ENCODE results near the gene CRPPA.

- TF ChIP-seq YY1 (IDR thresholded peaks at IDR 0.05; ENCODE audit: extremely low read depth, insufficient replicate concordance, low read depth, low read length) (no peak), EZH2 (IDR thresholded peaks at IDR 0.05) (no peak)
- TF ChIP-seq, protein P1, sequence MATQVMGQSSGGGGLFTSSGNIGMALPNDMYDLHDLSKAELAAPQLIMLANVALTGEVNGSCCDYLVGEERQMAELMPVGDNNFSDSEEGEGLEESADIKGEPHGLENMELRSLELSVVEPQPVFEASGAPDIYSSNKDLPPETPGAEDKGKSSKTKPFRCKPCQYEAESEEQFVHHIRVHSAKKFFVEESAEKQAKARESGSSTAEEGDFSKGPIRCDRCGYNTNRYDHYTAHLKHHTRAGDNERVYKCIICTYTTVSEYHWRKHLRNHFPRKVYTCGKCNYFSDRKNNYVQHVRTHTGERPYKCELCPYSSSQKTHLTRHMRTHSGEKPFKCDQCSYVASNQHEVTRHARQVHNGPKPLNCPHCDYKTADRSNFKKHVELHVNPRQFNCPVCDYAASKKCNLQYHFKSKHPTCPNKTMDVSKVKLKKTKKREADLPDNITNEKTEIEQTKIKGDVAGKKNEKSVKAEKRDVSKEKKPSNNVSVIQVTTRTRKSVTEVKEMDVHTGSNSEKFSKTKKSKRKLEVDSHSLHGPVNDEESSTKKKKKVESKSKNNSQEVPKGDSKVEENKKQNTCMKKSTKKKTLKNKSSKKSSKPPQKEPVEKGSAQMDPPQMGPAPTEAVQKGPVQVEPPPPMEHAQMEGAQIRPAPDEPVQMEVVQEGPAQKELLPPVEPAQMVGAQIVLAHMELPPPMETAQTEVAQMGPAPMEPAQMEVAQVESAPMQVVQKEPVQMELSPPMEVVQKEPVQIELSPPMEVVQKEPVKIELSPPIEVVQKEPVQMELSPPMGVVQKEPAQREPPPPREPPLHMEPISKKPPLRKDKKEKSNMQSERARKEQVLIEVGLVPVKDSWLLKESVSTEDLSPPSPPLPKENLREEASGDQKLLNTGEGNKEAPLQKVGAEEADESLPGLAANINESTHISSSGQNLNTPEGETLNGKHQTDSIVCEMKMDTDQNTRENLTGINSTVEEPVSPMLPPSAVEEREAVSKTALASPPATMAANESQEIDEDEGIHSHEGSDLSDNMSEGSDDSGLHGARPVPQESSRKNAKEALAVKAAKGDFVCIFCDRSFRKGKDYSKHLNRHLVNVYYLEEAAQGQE (IDR thresholded peaks at IDR 0.05; ENCODE audit: low read depth), result no peak
Measured at GRCh38 chr7:16419859-16420258, 1.5 kb downstream of the CRPPA start.

Data from HCT116 (cell line).